Endothelial cell (in vitro differentiated cells): ENCODE measurements around the gene LOXL3. TPM values are rescaled to one million over a fixed set of nuclear protein-coding genes. Genes with fewer than 3 reads are reported as not detected.

Experiments
- DNase-seq: peaks from one replicate; pipeline ENCODE4 v3.0.0; 2021; ENCODE audit warnings: low spot score
- H3K27ac Mint-ChIP-seq: one replicate; pipeline ENCODE4 v1.8.0; 2021; ENCODE audit warnings: mixed read lengths, inconsistent platforms; ENCODE audit not compliant: unreplicated experiment
- H3K27me3 Mint-ChIP-seq: one replicate; pipeline ENCODE4 v1.8.0; 2021; ENCODE audit warnings: mild to moderate bottlenecking, moderate library complexity, mixed read lengths, inconsistent platforms; ENCODE audit not compliant: unreplicated experiment
- H3K36me3 Mint-ChIP-seq: one replicate; pipeline ENCODE4 v1.8.0; 2021; ENCODE audit warnings: mild to moderate bottlenecking, low read depth, mixed read lengths, inconsistent platforms; ENCODE audit not compliant: unreplicated experiment
- H3K4me1 Mint-ChIP-seq: one replicate; pipeline ENCODE4 v1.8.0; 2021; ENCODE audit warnings: mild to moderate bottlenecking, mixed read lengths, inconsistent platforms; ENCODE audit not compliant: unreplicated experiment
- H3K4me3 Mint-ChIP-seq: one replicate; pipeline ENCODE4 v1.8.0; 2021; ENCODE audit warnings: mild to moderate bottlenecking, mixed read lengths, inconsistent platforms; ENCODE audit not compliant: unreplicated experiment
- H3K9me3 Mint-ChIP-seq: one replicate; pipeline ENCODE4 v1.8.0; 2021; ENCODE audit warnings: mixed read lengths, inconsistent platforms; ENCODE audit not compliant: unreplicated experiment
- CTCF ChIP-seq: fragments of 200-600 bp; sonication (generic); IDR thresholded peaks from one replicate; pipeline ENCODE4 v1.5.0; 2021; ENCODE audit warnings: antibody characterized with exemption; ENCODE audit not compliant: unreplicated experiment
- total RNA-seq: library from RNA; stranded (reverse); fragmentation: NEBNext Ultra II Directional; extraction: Animal tissue kit (Norgen Biotek cat#: 25700); gene quantifications from one replicate; pipeline ENCODE4 v1.2.1, GENCODE V29; 2021; ENCODE audit not compliant: unreplicated experiment

The LOXL3 gene
- total RNA-seq, 1 donor from 2014 or later = 10.0 TPM

GRCh38 chr2:74555610-74556103 is 1.9 kb upstream of the LOXL3 start:
- H3K27ac Mint-ChIP-seq = no peak overlapping the region
- peaks cover 33% of the 10 kb centered on the region for H3K4me1 Mint-ChIP-seq
- DNase-seq = no peak
- no peaks in the 10 kb centered on the region for H3K9me3 Mint-ChIP-seq
- peaks cover 6% of the 10 kb centered on the region for H3K27me3 Mint-ChIP-seq
- peaks cover 11% of the 10 kb centered on the region for H3K36me3 Mint-ChIP-seq
- peak overlapping the region; percentile 95 for H3K4me3 Mint-ChIP-seq
- no peak for TF ChIP-seq CTCF

GRCh38 chr2:74554820-74555531 is 1.2 kb upstream of the LOXL3 start:
- H3K4me1 Mint-ChIP-seq = peaks cover 26% of the 10 kb centered on the region

GRCh38 chr2:74552914-74553811 is 579 bp downstream of the LOXL3 start:
- no peak for DNase-seq
- Mint-ChIP-seq H3K4me1 (peaks cover 25% of the 10 kb centered on the region), H3K9me3 (no peaks in the 10 kb centered on the region), H3K36me3 (peaks cover 15% of the 10 kb centered on the region), H3K27ac (peak overlapping the region; percentile 38), H3K27me3 (peaks cover 5% of the 10 kb centered on the region), H3K4me3 (peak overlapping the region; percentile 89)
- TF ChIP-seq CTCF = no peak

More at GRCh38 chr2:74554820-74555531, 1.2 kb upstream of the LOXL3 start:
- peak; percentile 48 for DNase-seq
- Mint-ChIP-seq H3K36me3 (peaks cover 11% of the 10 kb centered on the region), H3K9me3 (no peaks in the 10 kb centered on the region), H3K27ac (peak overlapping the region; percentile 67), H3K27me3 (peaks cover 4% of the 10 kb centered on the region), H3K4me3 (peak overlapping the region; percentile 95)
- TF ChIP-seq CTCF = no peak

GRCh38 chr2:74551942-74552913 is 1.5 kb downstream of the LOXL3 start:
- Mint-ChIP-seq H3K4me3 (peak overlapping the region; percentile 60), H3K36me3 (peaks cover 15% of the 10 kb centered on the region), H3K27me3 (peaks cover 6% of the 10 kb centered on the region), H3K27ac (peak overlapping the region; percentile 38), H3K4me1 (peaks cover 25% of the 10 kb centered on the region), H3K9me3 (no peaks in the 10 kb centered on the region)
- DNase-seq = no peak
- no peak for TF ChIP-seq CTCF
